Gastrocnemius medialis (tissue), 4 donors: ENCODE results near the gene MAU2. TPM values are rescaled to one million over a fixed set of nuclear protein-coding genes. Genes with fewer than 3 reads are reported as not detected.

Experiments used
- ATAC-seq, 2 donors: fragments of 150-250 bp; one replicate each; pipeline ENCODE4 v1.9.1; 2016
- DNase-seq, 2 donors: peaks; one replicate each; pipeline ENCODE4 v3.0.0-alpha.2; 2019
- H3K27ac ChIP-seq, 4 donors: fragments of 200-600 bp; sonication (generic); 1 replicate in 1 of 4; 2 replicates in 3 of 4; pipeline ENCODE4 v1.5.1; 2016 to 2018; ENCODE audit warnings: mild to moderate bottlenecking in 2 of 4, moderate library complexity in 1 of 4
- H3K27me3 ChIP-seq, 3 donors: fragments of 200-600 bp; sonication (generic) in 2 of 3; 1 replicate in 1 of 3; 2 replicates in 2 of 3; pipeline versions ENCODE4 v1.5.1 to v1.6.0; 2016 to 2019; ENCODE audit warnings: mild to moderate bottlenecking in 1 of 3, moderate library complexity in 1 of 3
- H3K36me3 ChIP-seq, 2 donors: fragments of 200-600 bp; sonication (generic) in 1 of 2; one replicate each; pipeline ENCODE4 v1.5.1; 2017 to 2018
- H3K4me1 ChIP-seq, 2 donors: fragments of 200-600 bp; sonication (generic) in 1 of 2; one replicate each; pipeline ENCODE4 v1.5.1; 2016 to 2017; ENCODE audit warnings: mild to moderate bottlenecking in 2 of 2
- H3K4me3 ChIP-seq, 4 donors: fragments of 200-600 bp; sonication (generic) in 3 of 4; 1 replicate in 1 of 4; 2 replicates in 3 of 4; pipeline ENCODE4 v1.5.1; 2016 to 2019; ENCODE audit warnings: mild to moderate bottlenecking in 2 of 4
- H3K9me3 ChIP-seq, 3 donors: fragments of 200-600 bp; sonication (generic) in 2 of 3; 1 replicate in 1 of 3; 2 replicates in 2 of 3; pipeline ENCODE4 v1.5.1; 2016 to 2019
- POLR2A ChIP-seq, 2 donors: fragments of 450-650 bp; IDR thresholded peaks; one replicate each; pipeline ENCODE4 v1.6.1; 2017; ENCODE audit warnings: antibody characterized with exemption in 2 of 2, mild to moderate bottlenecking in 2 of 2, moderate library complexity in 2 of 2
- in situ Hi-C, 4 donors: fragments of 200-750 bp; cut with MboI; loops; one replicate each; pipeline versions ENCODE4 v1.15.0 to v1.8.0; 2017; ENCODE audit warnings: low sequenced_read_pairs in 4 of 4
- intact Hi-C: fragments of 100-400 bp; cut with DNase I; formaldehyde crosslinking; loops from one replicate; pipeline ENCODE4 v1.15.1; 2023; ENCODE audit warnings: low total_unique reads
- total RNA-seq, 4 donors: library from RNA; depleted of rRNA; stranded (reverse); fragments of >200 nt; gene quantifications; one replicate each; pipeline versions ENCODE4 v1.1.0 to v1.2.3, GENCODE V29; 2016
- TF ChIP-seq, protein P1 (sequence below), 5 experiments: fragments of 450-650 bp in 3 of 5; fragments of 200-600 bp in 2 of 5; sonication (generic) in 2 of 5; IDR thresholded peaks in 4 of 5; conservative IDR thresholded peaks in 1 of 5; 1 replicate in 4 of 5; 2 replicates in 1 of 5; pipeline ENCODE4 v1.5.1; 2016 to 2019; ENCODE audit warnings: antibody characterized with exemption in 5 of 5, mild to moderate bottlenecking in 3 of 5, moderate library complexity in 3 of 5

MAU2 gene
- total RNA-seq, 4 donors from 2014 or later, result 31.3 to 48.5 (median 41.7) TPM

- peaks cover 0 to 55% of the 10 kb centered on the region in 2 donors for H3K36me3 ChIP-seq
- TF ChIP-seq, protein P1, sequence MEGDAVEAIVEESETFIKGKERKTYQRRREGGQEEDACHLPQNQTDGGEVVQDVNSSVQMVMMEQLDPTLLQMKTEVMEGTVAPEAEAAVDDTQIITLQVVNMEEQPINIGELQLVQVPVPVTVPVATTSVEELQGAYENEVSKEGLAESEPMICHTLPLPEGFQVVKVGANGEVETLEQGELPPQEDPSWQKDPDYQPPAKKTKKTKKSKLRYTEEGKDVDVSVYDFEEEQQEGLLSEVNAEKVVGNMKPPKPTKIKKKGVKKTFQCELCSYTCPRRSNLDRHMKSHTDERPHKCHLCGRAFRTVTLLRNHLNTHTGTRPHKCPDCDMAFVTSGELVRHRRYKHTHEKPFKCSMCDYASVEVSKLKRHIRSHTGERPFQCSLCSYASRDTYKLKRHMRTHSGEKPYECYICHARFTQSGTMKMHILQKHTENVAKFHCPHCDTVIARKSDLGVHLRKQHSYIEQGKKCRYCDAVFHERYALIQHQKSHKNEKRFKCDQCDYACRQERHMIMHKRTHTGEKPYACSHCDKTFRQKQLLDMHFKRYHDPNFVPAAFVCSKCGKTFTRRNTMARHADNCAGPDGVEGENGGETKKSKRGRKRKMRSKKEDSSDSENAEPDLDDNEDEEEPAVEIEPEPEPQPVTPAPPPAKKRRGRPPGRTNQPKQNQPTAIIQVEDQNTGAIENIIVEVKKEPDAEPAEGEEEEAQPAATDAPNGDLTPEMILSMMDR (IDR thresholded peaks at IDR 0.05 in 4 of 5, conservative IDR thresholded peaks at IDR 0.05 in 1 of 5), result no peak
- TF ChIP-seq POLR2A (IDR thresholded peaks at IDR 0.05), result no peak
- intact Hi-C loops (no loop called here), in situ Hi-C loops (no loop called here)
- no peaks in the 10 kb centered on the region for H3K4me1 ChIP-seq
- H3K4me3 ChIP-seq, result no peak overlapping the region
- DNase-seq (no peak), ATAC-seq (no peak)
- H3K9me3 ChIP-seq, result no peaks in the 10 kb centered on the region
- no peak overlapping the region for H3K27ac ChIP-seq
- no peaks in the 10 kb centered on the region for H3K27me3 ChIP-seq
Observed at GRCh38 chr19:19356901-19357566, 36.4 kb downstream of the MAU2 start.

DNA sequence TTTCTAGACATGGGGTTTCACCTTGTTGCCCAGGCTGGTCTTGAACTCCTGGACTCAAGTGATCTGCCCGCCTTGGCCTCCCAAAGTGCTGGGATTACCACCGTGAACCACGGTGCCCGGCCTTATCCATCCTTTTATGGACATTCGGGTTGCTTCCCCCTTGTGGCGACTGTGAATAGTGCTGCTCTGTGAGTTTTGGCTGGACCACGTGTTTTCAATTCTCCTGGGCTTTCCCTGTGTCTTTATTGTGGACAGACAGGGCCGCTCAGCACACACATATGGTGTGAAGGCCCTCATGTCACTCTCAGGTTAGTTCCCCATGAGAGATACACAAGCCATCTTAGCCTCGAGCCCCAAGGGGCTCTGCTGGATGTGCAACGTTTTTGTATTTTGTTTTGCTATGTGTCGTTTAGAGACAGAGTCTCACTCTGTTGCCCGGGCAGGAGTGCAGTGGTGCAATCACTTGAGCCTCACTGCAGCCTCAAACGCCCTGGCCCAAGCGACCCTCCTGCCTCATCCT lies 40.5 kb downstream of the MAU2 start:
- DNase-seq (peak; percentile 32 to 76), ATAC-seq (peak; percentile 85 to 88)
- Histone ChIP-seq H3K36me3 (peaks cover 0 to 14% of the 10 kb centered on the region in 2 donors), H3K4me1 (no peaks in the 10 kb centered on the region), H3K4me3 (no peak overlapping the region), H3K9me3 (no peaks in the 10 kb centered on the region), H3K27ac (peak overlapping the region in 1 of 4 donors; percentile 32), H3K27me3 (no peaks in the 10 kb centered on the region)
- TF ChIP-seq, protein P1 (IDR thresholded peaks at IDR 0.05 in 4 of 5, conservative IDR thresholded peaks at IDR 0.05 in 1 of 5), result peak; percentile 64 to 79 (median 78)
- TF ChIP-seq POLR2A (IDR thresholded peaks at IDR 0.05), result no peak
- in situ Hi-C loops (loop anchor here in 1 of 4 donors (5.0 kb wide), 1 partner anchor 131 kb away; no protein-coding TSS in a partner anchor), intact Hi-C loops (no loop called here)

DNA sequence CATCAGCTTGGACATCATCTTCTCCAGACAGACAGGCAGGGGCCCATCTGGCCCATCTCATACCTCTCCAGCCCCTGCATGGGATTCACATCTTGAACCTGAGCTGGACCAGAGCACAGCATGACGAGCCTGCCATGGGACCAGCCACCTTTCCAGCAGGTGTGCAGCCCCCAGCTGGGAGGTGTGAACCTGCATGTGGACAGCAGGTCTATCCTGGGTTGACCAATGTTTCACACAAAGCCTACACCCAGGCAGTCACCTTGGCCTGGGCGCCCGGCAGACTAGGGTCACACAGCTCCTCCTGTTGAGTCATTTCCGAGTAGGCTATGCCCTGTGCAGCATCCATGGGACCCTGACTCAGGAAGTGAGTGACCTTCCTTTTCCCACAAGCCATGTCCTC lies 41.4 kb downstream of the MAU2 start:
- DNase-seq (no peak), ATAC-seq (no peak)
- Histone ChIP-seq H3K9me3 (no peaks in the 10 kb centered on the region), H3K27ac (no peak overlapping the region), H3K4me3 (no peak overlapping the region), H3K4me1 (no peaks in the 10 kb centered on the region), H3K36me3 (peaks cover 0 to 6% of the 10 kb centered on the region in 2 donors), H3K27me3 (no peaks in the 10 kb centered on the region)
- in situ Hi-C loops, result loop anchor here in 1 of 4 donors (5.0 kb wide), 1 partner anchor 130 kb away; no protein-coding TSS in a partner anchor
- TF ChIP-seq, protein P1 (IDR thresholded peaks at IDR 0.05 in 4 of 5, conservative IDR thresholded peaks at IDR 0.05 in 1 of 5), result no peak
- TF ChIP-seq POLR2A (IDR thresholded peaks at IDR 0.05), result no peak
- intact Hi-C loops, result no loop called here

GRCh38 chr19:19366434-19367396 lies 46.1 kb downstream of the MAU2 start:
- no peaks in the 10 kb centered on the region for H3K9me3 ChIP-seq
- in situ Hi-C loops, result loop anchor here in 3 of 4 donors (5.0 kb wide), 2 partner anchors 121 to 126 kb away; no protein-coding TSS in a partner anchor
- DNase-seq (peak; percentile 18 to 70), ATAC-seq (peak; percentile 84)
- intact Hi-C loops, result loop anchor here (1.0 kb wide), 2 partner anchors 41 to 124 kb away; no protein-coding TSS in a partner anchor
- H3K4me1 ChIP-seq, result no peaks in the 10 kb centered on the region
- H3K27me3 ChIP-seq, result no peaks in the 10 kb centered on the region
- TF ChIP-seq, protein P1 (IDR thresholded peaks at IDR 0.05 in 4 of 5, conservative IDR thresholded peaks at IDR 0.05 in 1 of 5), result peak; percentile 90 to 96 (median 94)
- TF ChIP-seq POLR2A (IDR thresholded peaks at IDR 0.05), result no peak
- H3K27ac ChIP-seq, result peak overlapping the region in 1 of 4 donors; percentile 22
- H3K36me3 ChIP-seq, result no peaks in the 10 kb centered on the region
- no peak overlapping the region for H3K4me3 ChIP-seq
